Measurements from ENCODE around the gene LRP1-AS. TPM values are rescaled to one million over a fixed set of nuclear protein-coding genes. Genes with fewer than 3 reads are reported as not detected.

The LRP1-AS gene
- total RNA-seq, 1 donor from 2014 or later = 0.46 TPM

DNA sequence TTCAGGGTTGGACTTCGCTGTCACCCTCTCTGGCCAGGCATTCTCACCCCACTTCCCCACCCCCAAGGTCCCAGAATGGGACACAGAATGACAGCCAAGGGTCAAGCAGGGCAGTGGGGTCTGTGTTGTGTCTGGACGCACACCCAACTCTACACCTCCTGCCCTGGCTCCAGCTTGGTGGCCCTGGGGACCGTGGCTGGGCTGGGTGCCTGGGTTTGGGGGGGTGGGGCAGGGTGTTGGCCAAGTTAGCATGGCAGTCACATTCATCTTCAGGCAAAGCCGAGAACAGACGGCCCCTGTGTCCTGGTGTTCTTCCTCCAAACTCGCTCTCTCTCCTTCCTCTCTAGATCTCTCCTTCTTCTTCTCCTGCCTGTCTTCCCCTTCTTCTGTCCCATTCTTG is 13.5 kb downstream of the LRP1-AS start:
- Mint-ChIP-seq H3K36me3 (ENCODE audit: low read depth, unreplicated experiment) (peaks cover 7% of the 10 kb centered on the region), H3K4me3 (ENCODE audit: unreplicated experiment) (no peak overlapping the region), H3K27me3 (ENCODE audit: unreplicated experiment) (peaks cover 23% of the 10 kb centered on the region), H3K4me1 (ENCODE audit: unreplicated experiment) (peaks cover 44% of the 10 kb centered on the region), H3K27ac (ENCODE audit: unreplicated experiment) (no peak overlapping the region), H3K9me3 (ENCODE audit: unreplicated experiment) (no peaks in the 10 kb centered on the region)
- TF ChIP-seq, protein P1, sequence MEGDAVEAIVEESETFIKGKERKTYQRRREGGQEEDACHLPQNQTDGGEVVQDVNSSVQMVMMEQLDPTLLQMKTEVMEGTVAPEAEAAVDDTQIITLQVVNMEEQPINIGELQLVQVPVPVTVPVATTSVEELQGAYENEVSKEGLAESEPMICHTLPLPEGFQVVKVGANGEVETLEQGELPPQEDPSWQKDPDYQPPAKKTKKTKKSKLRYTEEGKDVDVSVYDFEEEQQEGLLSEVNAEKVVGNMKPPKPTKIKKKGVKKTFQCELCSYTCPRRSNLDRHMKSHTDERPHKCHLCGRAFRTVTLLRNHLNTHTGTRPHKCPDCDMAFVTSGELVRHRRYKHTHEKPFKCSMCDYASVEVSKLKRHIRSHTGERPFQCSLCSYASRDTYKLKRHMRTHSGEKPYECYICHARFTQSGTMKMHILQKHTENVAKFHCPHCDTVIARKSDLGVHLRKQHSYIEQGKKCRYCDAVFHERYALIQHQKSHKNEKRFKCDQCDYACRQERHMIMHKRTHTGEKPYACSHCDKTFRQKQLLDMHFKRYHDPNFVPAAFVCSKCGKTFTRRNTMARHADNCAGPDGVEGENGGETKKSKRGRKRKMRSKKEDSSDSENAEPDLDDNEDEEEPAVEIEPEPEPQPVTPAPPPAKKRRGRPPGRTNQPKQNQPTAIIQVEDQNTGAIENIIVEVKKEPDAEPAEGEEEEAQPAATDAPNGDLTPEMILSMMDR (IDR thresholded peaks at IDR 0.05; ENCODE audit: unreplicated experiment) = no peak
- DNase-seq (ENCODE audit: low spot score) = no peak

DNA sequence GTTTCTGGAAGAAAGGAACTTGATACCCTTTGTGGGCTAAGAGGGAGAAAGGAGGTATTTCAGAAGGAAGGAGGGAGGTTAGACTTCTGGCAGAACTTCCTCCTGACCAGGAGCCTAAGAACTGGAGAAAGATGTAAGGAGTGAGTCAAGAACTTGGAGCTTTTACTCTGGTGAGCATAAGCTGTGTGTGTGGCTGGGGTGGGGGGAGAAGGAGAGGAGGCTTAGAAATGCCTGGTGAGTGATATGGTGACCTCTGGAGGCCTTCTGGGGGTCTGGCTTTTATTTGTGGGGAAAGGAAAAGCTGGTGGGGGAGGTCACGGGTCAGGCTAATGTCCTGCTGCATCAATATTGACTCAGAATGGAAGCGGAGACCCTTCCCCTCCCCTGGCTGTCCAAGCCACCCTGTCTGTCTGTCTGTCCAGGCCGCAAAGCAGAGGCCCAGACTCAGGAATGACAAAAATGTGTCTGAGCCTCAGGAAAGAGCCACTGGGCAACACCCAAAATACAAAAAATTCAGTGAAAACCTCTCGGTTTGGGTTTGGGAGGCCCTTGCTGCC is 14.3 kb downstream of the LRP1-AS start:
- Mint-ChIP-seq H3K36me3 (ENCODE audit: low read depth, unreplicated experiment) (peaks cover 7% of the 10 kb centered on the region), H3K4me3 (ENCODE audit: unreplicated experiment) (peak overlapping the region; percentile 32), H3K9me3 (ENCODE audit: unreplicated experiment) (no peaks in the 10 kb centered on the region), H3K4me1 (ENCODE audit: unreplicated experiment) (peaks cover 44% of the 10 kb centered on the region), H3K27ac (ENCODE audit: unreplicated experiment) (no peak overlapping the region), H3K27me3 (ENCODE audit: unreplicated experiment) (peaks cover 16% of the 10 kb centered on the region)
- TF ChIP-seq, protein P1 (IDR thresholded peaks at IDR 0.05; ENCODE audit: unreplicated experiment) = no peak
- DNase-seq (ENCODE audit: low spot score) = no peak

DNA sequence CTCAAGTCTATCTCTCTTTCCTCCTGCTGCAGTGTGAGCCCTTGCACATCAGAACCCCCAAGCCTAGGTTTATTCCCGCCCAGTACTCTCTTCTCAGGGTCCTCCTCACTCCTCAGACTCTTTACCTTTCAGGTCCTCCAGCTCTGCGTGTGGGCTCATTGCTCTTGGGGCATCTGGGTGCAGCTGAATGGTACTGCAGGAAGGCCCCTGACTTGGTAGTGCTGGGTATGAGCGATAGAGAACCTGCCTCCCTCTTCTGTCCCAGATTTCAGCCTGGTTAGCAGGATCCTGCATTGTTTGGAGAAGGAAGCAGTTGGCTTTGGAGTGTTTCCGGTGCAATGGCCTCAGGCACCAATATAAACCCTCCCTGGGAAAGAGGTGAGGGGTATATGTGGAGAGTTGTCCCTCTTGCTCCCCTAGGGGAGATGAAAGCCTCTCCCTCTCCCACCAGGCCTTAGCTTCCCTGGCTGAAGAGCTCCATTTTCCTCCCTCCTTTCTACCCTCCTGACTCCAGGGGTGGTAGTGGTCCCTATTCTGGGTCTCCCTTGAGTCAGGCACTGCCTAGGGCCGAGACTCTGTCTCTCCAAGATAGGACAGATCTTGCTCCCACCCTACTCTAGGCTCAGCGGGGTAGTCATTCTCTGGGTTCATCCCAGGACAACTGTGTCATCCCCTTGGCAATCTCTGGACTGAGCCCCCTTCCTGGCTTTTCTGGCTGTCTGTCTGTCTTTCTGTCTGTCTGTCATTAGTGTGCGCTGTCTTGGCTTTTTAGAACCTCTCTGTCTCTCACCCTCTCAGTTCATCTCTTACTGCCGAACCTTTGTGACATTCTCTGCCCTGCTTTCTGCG is 15.3 kb downstream of the LRP1-AS start:
- TF ChIP-seq, protein P1 (IDR thresholded peaks at IDR 0.05; ENCODE audit: unreplicated experiment) = no peak
- Mint-ChIP-seq H3K4me1 (ENCODE audit: unreplicated experiment) (peaks cover 44% of the 10 kb centered on the region), H3K27ac (ENCODE audit: unreplicated experiment) (peak overlapping the region; percentile 70), H3K4me3 (ENCODE audit: unreplicated experiment) (peak overlapping the region; percentile 32), H3K27me3 (ENCODE audit: unreplicated experiment) (peaks cover 16% of the 10 kb centered on the region), H3K9me3 (ENCODE audit: unreplicated experiment) (no peaks in the 10 kb centered on the region), H3K36me3 (ENCODE audit: low read depth, unreplicated experiment) (peaks cover 7% of the 10 kb centered on the region)
- no peak for DNase-seq (ENCODE audit: low spot score)

DNA sequence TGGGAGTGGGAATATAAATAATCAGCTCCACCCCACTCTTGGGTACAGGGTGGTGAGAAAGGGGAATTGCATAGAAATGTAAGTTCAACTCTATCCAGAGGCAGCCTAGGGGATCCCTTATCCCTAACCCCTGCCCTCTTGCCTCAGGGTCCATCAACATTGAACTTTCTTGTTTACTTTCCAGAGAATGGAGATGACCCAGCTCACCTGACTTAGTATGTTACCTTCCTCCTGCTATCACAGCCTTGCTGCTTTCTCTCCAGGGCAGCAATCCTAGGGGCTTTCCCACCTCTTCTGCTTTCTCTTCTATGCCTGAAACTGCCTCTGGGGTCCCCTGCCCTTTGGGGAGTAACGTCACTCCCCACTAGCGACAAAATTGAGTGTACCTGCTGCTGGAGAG is 16.5 kb downstream of the LRP1-AS start:
- H3K36me3 Mint-ChIP-seq (ENCODE audit: low read depth, unreplicated experiment) = peaks cover 7% of the 10 kb centered on the region
- H3K4me3 Mint-ChIP-seq (ENCODE audit: unreplicated experiment) = no peak overlapping the region
- H3K27ac Mint-ChIP-seq (ENCODE audit: unreplicated experiment) = no peak overlapping the region
- peaks cover 18% of the 10 kb centered on the region for H3K27me3 Mint-ChIP-seq (ENCODE audit: unreplicated experiment)
- TF ChIP-seq, protein P1 (IDR thresholded peaks at IDR 0.05; ENCODE audit: unreplicated experiment) = no peak
- peaks cover 44% of the 10 kb centered on the region for H3K4me1 Mint-ChIP-seq (ENCODE audit: unreplicated experiment)
- no peak for DNase-seq (ENCODE audit: low spot score)
- H3K9me3 Mint-ChIP-seq (ENCODE audit: unreplicated experiment) = no peaks in the 10 kb centered on the region

DNA sequence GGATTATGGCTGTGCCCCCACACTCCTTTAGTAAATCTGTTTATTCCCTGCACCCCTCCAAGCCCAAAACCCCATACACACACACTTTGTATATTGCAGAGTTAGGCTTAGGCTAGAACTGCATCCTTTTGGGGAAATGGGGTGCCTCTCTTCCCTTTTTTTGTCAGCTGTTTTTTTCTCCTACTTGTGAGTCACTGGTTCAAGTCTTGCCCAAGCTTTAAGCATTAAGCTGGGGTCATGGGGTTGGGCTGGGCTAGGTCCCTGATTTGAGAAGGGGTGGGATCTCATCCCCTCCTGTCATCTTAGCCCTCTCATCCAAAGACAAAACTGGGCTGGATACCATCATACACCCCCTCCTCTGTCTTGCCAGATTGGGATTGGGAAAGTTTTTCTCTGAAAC is 17.5 kb downstream of the LRP1-AS start:
- TF ChIP-seq, protein P1 (IDR thresholded peaks at IDR 0.05; ENCODE audit: unreplicated experiment) = no peak
- H3K27me3 Mint-ChIP-seq (ENCODE audit: unreplicated experiment) = peaks cover 17% of the 10 kb centered on the region
- H3K4me3 Mint-ChIP-seq (ENCODE audit: unreplicated experiment) = peak overlapping the region; percentile 75
- H3K9me3 Mint-ChIP-seq (ENCODE audit: unreplicated experiment) = no peaks in the 10 kb centered on the region
- H3K36me3 Mint-ChIP-seq (ENCODE audit: low read depth, unreplicated experiment) = peaks cover 7% of the 10 kb centered on the region
- H3K27ac Mint-ChIP-seq (ENCODE audit: unreplicated experiment) = no peak overlapping the region
- DNase-seq (ENCODE audit: low spot score) = no peak
- H3K4me1 Mint-ChIP-seq (ENCODE audit: unreplicated experiment) = peaks cover 36% of the 10 kb centered on the region

All from endothelial cell (in vitro differentiated cells).